HL-60 (cell line): ENCODE results near the gene DPP6.

Experiments
- CTCF ChIP-seq: IDR thresholded peaks from one replicate; pipeline ENCODE4 v1.5.1; 2011; ENCODE audit warnings: low read length, control low read depth, inconsistent platforms; ENCODE audit not compliant: insufficient read depth
- POLR2AphosphoS5 ChIP-seq: IDR thresholded peaks from 2 replicates; pipeline ENCODE4 v1.6.1; 2012; ENCODE audit warnings: low read depth
- REST ChIP-seq: IDR thresholded peaks from 2 replicates; pipeline ENCODE4 v1.6.1; 2012; ENCODE audit warnings: low read depth; ENCODE audit not compliant: insufficient replicate concordance

GRCh38 chr7:154202002-154202401, 149.8 kb downstream of the DPP6 start:
- TF ChIP-seq CTCF (no peak), REST (no peak), POLR2AphosphoS5 (no peak)
